HEK293 (cell line): ENCODE results near the gene LINC00237.
A peak's percentile ranks its signal among the peaks of the same experiment; 100 is the strongest.

Source experiments
- EGR2 ChIP-seq: fragments of 450-650 bp; formaldehyde crosslinking; IDR thresholded peaks from 2 replicates; pipeline ENCODE4 v1.5.1; 2016; ENCODE audit warnings: low read depth, missing biosample characterization, missing genetic modification characterization
- FEZF1 ChIP-seq: fragments of 450-650 bp; formaldehyde crosslinking; IDR thresholded peaks from 2 replicates; pipeline ENCODE4 v1.5.1; 2016; ENCODE audit warnings: missing biosample characterization, missing genetic modification characterization
- HOXD13 ChIP-seq: sonication (generic); formaldehyde crosslinking; IDR thresholded peaks from 2 replicates; pipeline ENCODE4 v1.8.0; 2022; ENCODE audit warnings: missing genetic modification reagents, borderline replicate concordance
- KLF10 ChIP-seq: fragments of 450-650 bp; IDR thresholded peaks from 2 replicates; pipeline ENCODE4 v1.5.1; 2018; ENCODE audit warnings: missing biosample characterization, mild to moderate bottlenecking, missing genetic modification characterization
- KLF9 ChIP-seq: fragments of 450-650 bp; formaldehyde crosslinking; IDR thresholded peaks from 2 replicates; pipeline ENCODE4 v1.5.1; 2016; ENCODE audit warnings: missing biosample characterization, missing genetic modification characterization, low read depth
- OSR2 ChIP-seq: fragments of 450-650 bp; formaldehyde crosslinking; IDR thresholded peaks from 2 replicates; pipeline ENCODE4 v1.5.1; 2016; ENCODE audit warnings: missing biosample characterization, missing genetic modification characterization
- SCRT1 ChIP-seq: fragments of 450-650 bp; formaldehyde crosslinking; IDR thresholded peaks from 2 replicates; pipeline ENCODE4 v1.5.1; 2016; ENCODE audit warnings: missing biosample characterization, missing genetic modification characterization, borderline replicate concordance
- SCRT2 ChIP-seq: fragments of 450-650 bp; formaldehyde crosslinking; IDR thresholded peaks from 2 replicates; pipeline ENCODE4 v1.5.1; 2016; ENCODE audit warnings: missing biosample characterization, missing genetic modification characterization
- ZBTB21 ChIP-seq: fragments of 450-650 bp; formaldehyde crosslinking; IDR thresholded peaks from 2 replicates; pipeline ENCODE4 v1.5.1; 2017; ENCODE audit warnings: missing biosample characterization, missing genetic modification characterization
- ZBTB7A ChIP-seq: fragments of 450-650 bp; formaldehyde crosslinking; IDR thresholded peaks from 2 replicates; pipeline ENCODE4 v1.5.1; 2016; ENCODE audit warnings: low read depth, missing biosample characterization, missing genetic modification characterization
- ZBTB8A ChIP-seq: fragments of 450-650 bp; formaldehyde crosslinking; IDR thresholded peaks from 2 replicates; pipeline ENCODE4 v1.5.1; 2016; ENCODE audit warnings: missing biosample characterization, missing genetic modification characterization
- ZEB2 ChIP-seq: fragments of 450-650 bp; formaldehyde crosslinking; IDR thresholded peaks from 2 replicates; pipeline ENCODE4 v1.5.1; 2016; ENCODE audit warnings: missing biosample characterization, missing genetic modification characterization
- ZNF133 ChIP-seq: fragments of 450-650 bp; formaldehyde crosslinking; IDR thresholded peaks from 2 replicates; pipeline ENCODE4 v1.5.1; 2016; ENCODE audit warnings: missing biosample characterization, missing genetic modification characterization
- ZNF157 ChIP-seq: fragments of 450-650 bp; formaldehyde crosslinking; IDR thresholded peaks from 2 replicates; pipeline ENCODE4 v1.5.1; 2016; ENCODE audit warnings: missing biosample characterization, missing genetic modification characterization
- ZNF202 ChIP-seq: fragments of 450-650 bp; formaldehyde crosslinking; IDR thresholded peaks from 2 replicates; pipeline ENCODE4 v1.5.1; 2016; ENCODE audit warnings: missing biosample characterization, missing genetic modification characterization, borderline replicate concordance
- ZNF239 ChIP-seq: fragments of 450-650 bp; formaldehyde crosslinking; IDR thresholded peaks from 2 replicates; pipeline ENCODE4 v1.5.1; 2016; ENCODE audit warnings: missing biosample characterization, missing genetic modification characterization
- ZNF37A ChIP-seq: fragments of 450-650 bp; IDR thresholded peaks from 2 replicates; pipeline ENCODE4 v1.5.1; 2018; ENCODE audit warnings: missing biosample characterization, missing genetic modification characterization
- ZNF654 ChIP-seq: fragments of 450-650 bp; formaldehyde crosslinking; IDR thresholded peaks from 2 replicates; pipeline ENCODE4 v1.5.1; 2016; ENCODE audit warnings: low read depth, missing biosample characterization, missing genetic modification characterization
- ZNF658 ChIP-seq: fragments of 450-650 bp; formaldehyde crosslinking; IDR thresholded peaks from 2 replicates; pipeline ENCODE4; 2016; ENCODE audit warnings: missing biosample characterization, missing genetic modification characterization
- ZNF707 ChIP-seq: fragments of 450-650 bp; formaldehyde crosslinking; IDR thresholded peaks from 2 replicates; pipeline ENCODE4 v1.5.1; 2016; ENCODE audit warnings: missing biosample characterization, missing genetic modification characterization
- ZNF792 ChIP-seq: fragments of 450-650 bp; formaldehyde crosslinking; IDR thresholded peaks from 2 replicates; pipeline ENCODE4 v1.5.1; 2016; ENCODE audit warnings: missing biosample characterization, missing genetic modification characterization
- TF ChIP-seq, protein P1 (sequence below): fragments of 450-650 bp; formaldehyde crosslinking; IDR thresholded peaks from 2 replicates; pipeline ENCODE4 v1.5.1; 2016; ENCODE audit warnings: missing biosample characterization, missing genetic modification characterization
- TF ChIP-seq, protein P2 (sequence below): fragments of 450-650 bp; formaldehyde crosslinking; IDR thresholded peaks from 2 replicates; pipeline ENCODE4 v1.5.1; 2016; ENCODE audit warnings: missing biosample characterization, missing genetic modification characterization
- TF ChIP-seq, protein P3 (sequence below): IDR thresholded peaks from 2 replicates; pipeline ENCODE4 v1.6.1; 2011; ENCODE audit warnings: mild to moderate bottlenecking, low read depth, low read length, borderline replicate concordance
- TF ChIP-seq, protein P4 (sequence below): fragments of 450-650 bp; formaldehyde crosslinking; conservative IDR thresholded peaks from 2 replicates; pipeline ENCODE4 v1.5.1; 2016; ENCODE audit warnings: low read depth, missing biosample characterization, missing genetic modification characterization
- TF ChIP-seq, protein P5 (sequence below): fragments of 450-650 bp; formaldehyde crosslinking; IDR thresholded peaks from 2 replicates; pipeline ENCODE4 v1.5.1; 2016; ENCODE audit warnings: missing biosample characterization, missing genetic modification characterization
- TF ChIP-seq, protein P6 (sequence below): fragments of 450-650 bp; formaldehyde crosslinking; IDR thresholded peaks from 2 replicates; pipeline ENCODE4 v1.5.1; 2016; ENCODE audit warnings: missing biosample characterization, missing genetic modification characterization

LINC00237 gene

DNA sequence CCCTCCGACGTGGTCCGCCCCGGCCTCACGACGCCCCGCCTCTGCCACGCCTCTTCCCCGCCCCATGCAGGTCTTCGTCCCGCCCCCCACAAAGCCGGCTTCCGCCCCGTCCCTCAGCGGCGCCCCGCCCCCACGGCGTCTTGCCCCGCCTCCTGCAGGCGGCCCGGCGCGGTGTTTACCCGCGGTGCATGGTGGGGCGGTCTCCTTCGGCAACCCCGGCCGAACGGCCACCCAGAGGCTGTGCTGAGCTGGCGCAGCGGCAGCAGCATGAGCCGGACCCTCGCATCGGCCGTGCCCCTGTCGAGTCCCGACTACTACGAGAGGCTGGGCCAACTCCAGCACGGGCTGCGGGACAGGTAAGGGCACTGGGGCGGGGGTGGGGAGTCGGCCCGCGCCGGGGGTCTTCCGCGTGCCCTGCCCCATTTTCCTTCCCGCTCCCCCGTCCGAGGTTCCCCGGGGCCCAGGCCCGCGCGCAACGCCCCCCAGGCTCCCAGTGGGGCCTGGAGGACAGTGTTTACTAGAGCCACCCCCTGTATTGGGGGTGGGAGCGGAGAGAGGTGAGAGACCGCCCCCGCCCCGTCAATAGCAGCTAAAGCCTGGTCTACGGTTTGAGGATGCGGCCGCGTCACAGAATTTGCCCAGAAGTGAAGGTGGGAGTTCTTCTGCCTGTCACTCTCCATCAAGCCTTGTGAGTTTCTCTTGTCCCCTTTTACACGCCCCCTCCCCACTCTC lies 19.9 kb upstream of the LINC00237 start, which contains the start of gene KIZ (continued):
- TF ChIP-seq ZNF658 (tag by site-specific recombination) (no peak), ZNF157 (tag by site-specific recombination) (no peak), ZBTB7A (tag by site-specific recombination) (no peak), KLF9 (tag by site-specific recombination) (peak; percentile 80), SCRT1 (tag by site-specific recombination) (no peak), ZNF654 (tag by site-specific recombination) (no peak), KLF10 (peak; percentile 77), ZNF37A (tag by site-specific recombination) (no peak), ZEB2 (peak; percentile 55), ZNF239 (tag by site-specific recombination) (no peak), ZNF202 (tag by site-specific recombination) (no peak), ZBTB21 (no peak), OSR2 (no peak), ZBTB8A (tag by site-specific recombination) (peak; percentile 41; the same call in 1 of the 2 replicates), ZNF133 (tag by site-specific recombination) (no peak), ZNF707 (tag by site-specific recombination) (0 out of 2 replicates have a peak, but pooled peaks have one; percentile 19), FEZF1 (tag by site-specific recombination) (no peak), ZNF792 (tag by site-specific recombination) (no peak), HOXD13 (CRISPR knock-in tag) (no peak), EGR2 (tag by site-specific recombination) (peak; percentile 66), SCRT2 (no peak)
- TF ChIP-seq, protein P1, sequence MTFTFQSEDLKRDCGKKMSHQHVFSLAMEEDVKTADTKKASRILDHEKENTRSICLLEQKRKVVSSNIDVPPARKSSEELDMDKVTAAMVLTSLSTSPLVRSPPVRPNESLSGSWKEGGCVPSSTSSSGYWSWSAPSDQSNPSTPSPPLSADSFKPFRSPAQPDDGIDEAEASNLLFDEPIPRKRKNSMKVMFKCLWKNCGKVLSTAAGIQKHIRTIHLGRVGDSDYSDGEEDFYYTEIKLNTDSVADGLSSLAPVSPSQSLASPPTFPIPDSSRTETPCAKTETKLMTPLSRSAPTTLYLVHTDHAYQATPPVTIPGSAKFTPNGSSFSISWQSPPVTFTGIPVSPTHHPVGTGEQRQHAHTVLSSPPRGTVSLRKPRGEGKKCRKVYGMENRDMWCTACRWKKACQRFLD (tag by site-specific recombination), result no peak
- TF ChIP-seq, protein P2, sequence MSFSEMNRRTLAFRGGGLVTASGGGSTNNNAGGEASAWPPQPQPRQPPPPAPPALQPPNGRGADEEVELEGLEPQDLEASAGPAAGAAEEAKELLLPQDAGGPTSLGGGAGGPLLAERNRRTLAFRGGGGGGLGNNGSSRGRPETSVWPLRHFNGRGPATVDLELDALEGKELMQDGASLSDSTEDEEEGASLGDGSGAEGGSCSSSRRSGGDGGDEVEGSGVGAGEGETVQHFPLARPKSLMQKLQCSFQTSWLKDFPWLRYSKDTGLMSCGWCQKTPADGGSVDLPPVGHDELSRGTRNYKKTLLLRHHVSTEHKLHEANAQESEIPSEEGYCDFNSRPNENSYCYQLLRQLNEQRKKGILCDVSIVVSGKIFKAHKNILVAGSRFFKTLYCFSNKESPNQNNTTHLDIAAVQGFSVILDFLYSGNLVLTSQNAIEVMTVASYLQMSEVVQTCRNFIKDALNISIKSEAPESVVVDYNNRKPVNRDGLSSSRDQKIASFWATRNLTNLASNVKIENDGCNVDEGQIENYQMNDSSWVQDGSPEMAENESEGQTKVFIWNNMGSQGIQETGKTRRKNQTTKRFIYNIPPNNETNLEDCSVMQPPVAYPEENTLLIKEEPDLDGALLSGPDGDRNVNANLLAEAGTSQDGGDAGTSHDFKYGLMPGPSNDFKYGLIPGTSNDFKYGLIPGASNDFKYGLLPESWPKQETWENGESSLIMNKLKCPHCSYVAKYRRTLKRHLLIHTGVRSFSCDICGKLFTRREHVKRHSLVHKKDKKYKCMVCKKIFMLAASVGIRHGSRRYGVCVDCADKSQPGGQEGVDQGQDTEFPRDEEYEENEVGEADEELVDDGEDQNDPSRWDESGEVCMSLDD (tag by site-specific recombination), result peak; percentile 36; the same call in 1 of the 2 replicates
- TF ChIP-seq, protein P3, sequence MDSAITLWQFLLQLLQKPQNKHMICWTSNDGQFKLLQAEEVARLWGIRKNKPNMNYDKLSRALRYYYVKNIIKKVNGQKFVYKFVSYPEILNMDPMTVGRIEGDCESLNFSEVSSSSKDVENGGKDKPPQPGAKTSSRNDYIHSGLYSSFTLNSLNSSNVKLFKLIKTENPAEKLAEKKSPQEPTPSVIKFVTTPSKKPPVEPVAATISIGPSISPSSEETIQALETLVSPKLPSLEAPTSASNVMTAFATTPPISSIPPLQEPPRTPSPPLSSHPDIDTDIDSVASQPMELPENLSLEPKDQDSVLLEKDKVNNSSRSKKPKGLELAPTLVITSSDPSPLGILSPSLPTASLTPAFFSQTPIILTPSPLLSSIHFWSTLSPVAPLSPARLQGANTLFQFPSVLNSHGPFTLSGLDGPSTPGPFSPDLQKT, result no peak
- TF ChIP-seq, protein P4, sequence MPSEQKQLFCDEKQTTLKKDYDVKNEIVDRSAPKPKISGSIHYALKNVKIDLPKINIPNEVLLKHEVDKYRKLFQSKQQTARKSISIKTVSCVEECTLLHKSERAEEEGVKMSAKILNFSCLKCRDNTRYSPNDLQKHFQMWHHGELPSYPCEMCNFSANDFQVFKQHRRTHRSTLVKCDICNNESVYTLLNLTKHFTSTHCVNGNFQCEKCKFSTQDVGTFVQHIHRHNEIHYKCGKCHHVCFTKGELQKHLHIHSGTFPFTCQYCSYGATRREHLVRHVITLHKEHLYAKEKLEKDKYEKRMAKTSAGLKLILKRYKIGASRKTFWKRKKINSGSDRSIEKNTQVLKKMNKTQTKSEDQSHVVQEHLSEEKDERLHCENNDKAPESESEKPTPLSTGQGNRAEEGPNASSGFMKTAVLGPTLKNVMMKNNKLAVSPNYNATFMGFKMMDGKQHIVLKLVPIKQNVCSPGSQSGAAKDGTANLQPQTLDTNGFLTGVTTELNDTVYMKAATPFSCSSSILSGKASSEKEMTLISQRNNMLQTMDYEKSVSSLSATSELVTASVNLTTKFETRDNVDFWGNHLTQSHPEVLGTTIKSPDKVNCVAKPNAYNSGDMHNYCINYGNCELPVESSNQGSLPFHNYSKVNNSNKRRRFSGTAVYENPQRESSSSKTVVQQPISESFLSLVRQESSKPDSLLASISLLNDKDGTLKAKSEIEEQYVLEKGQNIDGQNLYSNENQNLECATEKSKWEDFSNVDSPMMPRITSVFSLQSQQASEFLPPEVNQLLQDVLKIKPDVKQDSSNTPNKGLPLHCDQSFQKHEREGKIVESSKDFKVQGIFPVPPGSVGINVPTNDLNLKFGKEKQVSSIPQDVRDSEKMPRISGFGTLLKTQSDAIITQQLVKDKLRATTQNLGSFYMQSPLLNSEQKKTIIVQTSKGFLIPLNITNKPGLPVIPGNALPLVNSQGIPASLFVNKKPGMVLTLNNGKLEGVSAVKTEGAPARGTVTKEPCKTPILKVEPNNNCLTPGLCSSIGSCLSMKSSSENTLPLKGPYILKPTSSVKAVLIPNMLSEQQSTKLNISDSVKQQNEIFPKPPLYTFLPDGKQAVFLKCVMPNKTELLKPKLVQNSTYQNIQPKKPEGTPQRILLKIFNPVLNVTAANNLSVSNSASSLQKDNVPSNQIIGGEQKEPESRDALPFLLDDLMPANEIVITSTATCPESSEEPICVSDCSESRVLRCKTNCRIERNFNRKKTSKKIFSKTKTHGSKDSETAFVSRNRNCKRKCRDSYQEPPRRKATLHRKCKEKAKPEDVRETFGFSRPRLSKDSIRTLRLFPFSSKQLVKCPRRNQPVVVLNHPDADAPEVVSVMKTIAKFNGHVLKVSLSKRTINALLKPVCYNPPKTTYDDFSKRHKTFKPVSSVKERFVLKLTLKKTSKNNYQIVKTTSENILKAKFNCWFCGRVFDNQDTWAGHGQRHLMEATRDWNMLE (tag by site-specific recombination), result no peak
- TF ChIP-seq, protein P5, sequence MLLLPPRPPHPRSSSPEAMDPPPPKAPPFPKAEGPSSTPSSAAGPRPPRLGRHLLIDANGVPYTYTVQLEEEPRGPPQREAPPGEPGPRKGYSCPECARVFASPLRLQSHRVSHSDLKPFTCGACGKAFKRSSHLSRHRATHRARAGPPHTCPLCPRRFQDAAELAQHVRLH, result no peak
- TF ChIP-seq, protein P6, sequence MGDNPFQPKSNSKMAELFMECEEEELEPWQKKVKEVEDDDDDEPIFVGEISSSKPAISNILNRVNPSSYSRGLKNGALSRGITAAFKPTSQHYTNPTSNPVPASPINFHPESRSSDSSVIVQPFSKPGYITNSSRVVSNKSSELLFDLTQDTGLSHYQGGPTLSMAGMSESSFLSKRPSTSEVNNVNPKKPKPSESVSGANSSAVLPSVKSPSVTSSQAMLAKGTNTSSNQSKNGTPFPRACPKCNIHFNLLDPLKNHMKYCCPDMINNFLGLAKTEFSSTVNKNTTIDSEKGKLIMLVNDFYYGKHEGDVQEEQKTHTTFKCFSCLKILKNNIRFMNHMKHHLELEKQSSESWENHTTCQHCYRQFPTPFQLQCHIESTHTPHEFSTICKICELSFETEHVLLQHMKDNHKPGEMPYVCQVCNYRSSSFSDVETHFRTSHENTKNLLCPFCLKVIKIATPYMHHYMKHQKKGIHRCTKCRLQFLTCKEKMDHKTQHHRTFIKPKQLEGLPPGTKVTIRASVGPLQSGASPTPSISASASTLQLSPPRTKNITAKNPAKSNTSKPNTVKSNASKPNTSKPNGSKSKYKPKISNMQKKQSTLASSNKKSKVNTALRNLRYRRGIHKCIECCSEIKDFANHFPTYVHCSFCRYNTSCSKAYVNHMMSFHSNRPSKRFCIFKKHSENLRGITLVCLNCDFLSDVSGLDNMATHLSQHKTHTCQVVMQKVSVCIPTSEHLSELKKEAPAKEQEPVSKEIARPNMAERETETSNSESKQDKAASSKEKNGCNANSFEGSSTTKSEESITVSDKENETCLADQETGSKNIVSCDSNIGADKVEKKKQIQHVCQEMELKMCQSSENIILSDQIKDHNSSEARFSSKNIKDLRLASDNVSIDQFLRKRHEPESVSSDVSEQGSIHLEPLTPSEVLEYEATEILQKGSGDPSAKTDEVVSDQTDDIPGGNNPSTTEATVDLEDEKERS (tag by site-specific recombination), result no peak
